ENCODE results near the gene NACC2. TPM values are rescaled to one million over a fixed set of nuclear protein-coding genes. Genes with fewer than 3 reads are reported as not detected.

NACC2 gene
- polyA plus RNA-seq, 1 donor (not counting 4 experiments of a cell fraction or from before 2014, with no cell fraction given) = 4.6 TPM

GRCh38 chr9:136138566-136138965 is 43.5 kb upstream of the NACC2 start:
- FAIRE-seq = no peak
- Histone ChIP-seq H3K9me1 (ENCODE audit: control insufficient read depth, extremely low read depth, insufficient read depth, low read length) (no peaks in the 10 kb centered on the region), H3K9me3 (ENCODE audit: control insufficient read depth, low read depth, low read length) (no peaks in the 10 kb centered on the region), H3K4me3 (ENCODE audit: control insufficient read depth in 2 of 3, extremely low read depth in 1 of 3, insufficient read depth in 2 of 3, low read depth in 1 of 3, low read length in 3 of 3) (no peak overlapping the region), H3K9ac (ENCODE audit: control insufficient read depth, extremely low read depth, insufficient read depth, low read length) (no peak overlapping the region), H3K4me2 (ENCODE audit: control insufficient read depth, extremely low read depth, insufficient read depth, low read depth, low read length) (no peak overlapping the region), H3K79me2 (ENCODE audit: control insufficient read depth, insufficient read depth, low read length) (no peaks in the 10 kb centered on the region), H4K20me1 (ENCODE audit: control insufficient read depth, extremely low read depth, insufficient read depth, low read length) (no peaks in the 10 kb centered on the region), H3K27ac (ENCODE audit: control insufficient read depth, insufficient read depth, low read length) (no peak overlapping the region), H3K36me3 (ENCODE audit: control insufficient read depth in 2 of 2, extremely low read depth in 1 of 2, insufficient read depth in 2 of 2, low read length in 2 of 2) (no peaks in the 10 kb centered on the region), H2AFZ (ENCODE audit: control insufficient read depth, low read length) (no peak overlapping the region), H3K4me1 (ENCODE audit: control insufficient read depth, extremely low read depth, insufficient read depth, low read length) (peaks cover 13% of the 10 kb centered on the region), H3K27me3 (ENCODE audit: control insufficient read depth, extremely low read depth, insufficient read depth, low read length) (peaks cover 42% of the 10 kb centered on the region)
- TF ChIP-seq CTCF (optimal IDR thresholded peaks at IDR 0.05 in 1 of 3, IDR thresholded peaks at IDR 0.05 in 1 of 3, conservative IDR thresholded peaks at IDR 0.05 in 1 of 3; ENCODE audit: extremely low read depth in 1 of 3, insufficient read depth in 2 of 3, low read length in 3 of 3) = peak; percentile 56 to 68 (median 61)
- no peak for TF ChIP-seq EZH2 (IDR thresholded peaks at IDR 0.05; ENCODE audit: low read length)
- no peak for DNase-seq (ENCODE audit: low read depth, low spot score)
- dilution Hi-C loops (cut with MboI; ENCODE audit: extremely low pct_ligation_motif_present, low sequenced_read_pairs) = no loop called here

GRCh38 chr9:136137321-136138265 is 42.5 kb upstream of the NACC2 start:
- Histone ChIP-seq H3K4me2 (ENCODE audit: control insufficient read depth, extremely low read depth, insufficient read depth, low read depth, low read length) (no peak overlapping the region), H3K9me3 (ENCODE audit: control insufficient read depth, low read depth, low read length) (no peaks in the 10 kb centered on the region), H3K79me2 (ENCODE audit: control insufficient read depth, insufficient read depth, low read length) (no peaks in the 10 kb centered on the region), H3K27ac (ENCODE audit: control insufficient read depth, insufficient read depth, low read length) (no peak overlapping the region), H3K36me3 (ENCODE audit: control insufficient read depth in 2 of 2, extremely low read depth in 1 of 2, insufficient read depth in 2 of 2, low read length in 2 of 2) (no peaks in the 10 kb centered on the region), H4K20me1 (ENCODE audit: control insufficient read depth, extremely low read depth, insufficient read depth, low read length) (no peaks in the 10 kb centered on the region), H2AFZ (ENCODE audit: control insufficient read depth, low read length) (no peak overlapping the region), H3K9ac (ENCODE audit: control insufficient read depth, extremely low read depth, insufficient read depth, low read length) (no peak overlapping the region), H3K4me3 (ENCODE audit: control insufficient read depth in 2 of 3, extremely low read depth in 1 of 3, insufficient read depth in 2 of 3, low read depth in 1 of 3, low read length in 3 of 3) (no peak overlapping the region), H3K27me3 (ENCODE audit: control insufficient read depth, extremely low read depth, insufficient read depth, low read length) (peaks cover 48% of the 10 kb centered on the region), H3K9me1 (ENCODE audit: control insufficient read depth, extremely low read depth, insufficient read depth, low read length) (no peaks in the 10 kb centered on the region), H3K4me1 (ENCODE audit: control insufficient read depth, extremely low read depth, insufficient read depth, low read length) (peaks cover 13% of the 10 kb centered on the region)
- TF ChIP-seq CTCF (optimal IDR thresholded peaks at IDR 0.05 in 1 of 3, IDR thresholded peaks at IDR 0.05 in 1 of 3, conservative IDR thresholded peaks at IDR 0.05 in 1 of 3; ENCODE audit: extremely low read depth in 1 of 3, insufficient read depth in 2 of 3, low read length in 3 of 3) (no peak), EZH2 (IDR thresholded peaks at IDR 0.05; ENCODE audit: low read length) (no peak)
- DNase-seq (ENCODE audit: low read depth, low spot score) = no peak
- dilution Hi-C loops (cut with MboI; ENCODE audit: extremely low pct_ligation_motif_present, low sequenced_read_pairs) = no loop called here
- FAIRE-seq = no peak
